GM19238 (cell line): Measurements from ENCODE around the gene IQUB.
"Not testable (repeated sequence)": the region's sequence is repeated elsewhere in the genome, so short reads cannot be mapped to it uniquely, and the experiment has no call there.

ENCODE experiments used
- DNase-seq: peaks from one replicate; pipeline ENCODE4 v3.0.0; 2011; ENCODE audit warnings: low spot score; ENCODE audit not compliant: insufficient read length

IQUB gene

DNA sequence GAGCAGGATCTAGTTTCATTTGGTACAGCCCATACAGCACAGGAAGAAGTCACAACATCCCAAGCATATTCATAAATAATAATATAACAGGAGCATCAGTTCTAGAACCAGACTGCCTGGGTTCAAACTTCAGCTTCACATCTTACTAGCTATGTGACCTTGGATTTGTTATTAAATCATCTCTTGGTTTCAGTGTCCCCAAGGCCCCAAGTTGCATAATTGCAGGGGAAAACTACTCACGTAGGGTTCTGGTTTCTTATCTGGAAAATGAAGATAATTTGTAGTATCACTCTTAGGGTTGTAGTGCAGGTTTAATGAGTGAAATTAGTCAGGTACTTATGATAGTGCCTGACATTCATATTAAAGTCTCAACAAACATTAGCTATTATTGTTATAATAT, 5.5 kb upstream of the IQUB start:
- no peak for DNase-seq

DNA sequence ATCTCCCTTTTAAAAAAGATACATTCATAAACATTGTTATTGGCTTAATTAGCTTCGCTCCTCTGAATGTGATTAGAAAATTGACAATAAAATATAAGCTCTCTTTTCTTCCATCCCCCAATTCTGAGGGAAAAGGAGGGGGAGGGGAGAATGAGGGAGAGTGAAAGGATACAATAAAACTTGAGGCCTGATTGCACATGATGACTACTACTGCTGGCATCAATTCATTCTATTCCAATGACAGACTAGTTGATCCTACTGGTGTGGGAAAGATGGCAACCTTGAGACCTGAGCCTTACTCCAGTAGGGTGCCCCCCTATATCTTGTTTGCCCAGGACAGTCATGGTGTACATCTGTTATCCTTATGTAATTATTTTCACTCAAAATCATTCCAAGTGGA, 4.5 kb upstream of the IQUB start:
- DNase-seq: no peak

DNA sequence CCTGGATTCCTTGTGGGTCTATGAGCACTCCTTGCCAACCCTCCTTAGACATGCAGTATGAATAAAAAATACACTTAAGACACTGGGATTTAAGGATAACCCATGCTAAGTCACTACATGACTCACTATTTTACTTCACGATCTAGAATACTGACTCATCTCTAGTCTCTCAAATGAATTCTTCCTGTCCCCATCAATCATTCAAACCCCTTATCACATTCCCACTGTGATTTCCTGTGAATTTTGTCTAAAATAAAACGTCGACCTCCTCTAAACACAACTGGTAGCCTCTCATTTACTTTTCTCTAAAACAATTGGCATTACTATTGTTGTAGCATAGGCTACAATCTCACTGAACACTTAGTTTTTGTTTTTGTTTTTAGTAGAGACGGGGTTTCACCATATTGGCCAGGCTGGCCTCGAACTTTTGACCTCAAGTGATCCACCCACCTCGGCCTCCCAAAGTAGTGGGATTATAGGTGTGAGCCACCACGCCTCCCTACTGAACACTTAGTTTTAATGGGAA, 3.9 kb upstream of the IQUB start:
- DNase-seq: no peak

DNA sequence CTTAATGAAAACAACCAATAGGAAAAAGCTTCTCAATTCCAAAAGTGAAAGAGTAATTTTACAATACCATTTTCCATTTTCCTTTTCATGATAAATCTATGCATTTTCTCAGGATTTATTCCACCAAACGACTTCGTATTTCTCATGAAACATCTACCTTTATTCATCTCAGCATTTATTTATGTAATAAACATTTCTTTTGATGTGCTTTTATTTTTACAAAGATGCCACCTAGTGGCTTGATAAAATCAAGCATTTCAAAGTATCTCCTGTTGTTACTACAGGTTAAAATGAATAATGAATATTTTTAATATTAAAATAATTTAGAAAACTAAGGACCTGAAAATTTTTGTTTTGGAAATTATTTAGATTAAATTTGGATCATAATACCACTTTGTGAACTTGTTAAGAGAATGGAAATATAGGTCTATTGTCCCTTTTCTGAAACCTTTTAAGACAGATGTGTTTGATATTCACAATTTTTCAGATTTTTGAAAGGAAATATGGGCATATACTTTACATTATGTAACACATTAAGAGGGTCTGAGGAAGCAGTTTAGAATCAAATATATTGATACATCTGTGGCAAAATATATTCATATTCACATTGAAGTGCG, 2.7 kb upstream of the IQUB start:
- no peak for DNase-seq

DNA sequence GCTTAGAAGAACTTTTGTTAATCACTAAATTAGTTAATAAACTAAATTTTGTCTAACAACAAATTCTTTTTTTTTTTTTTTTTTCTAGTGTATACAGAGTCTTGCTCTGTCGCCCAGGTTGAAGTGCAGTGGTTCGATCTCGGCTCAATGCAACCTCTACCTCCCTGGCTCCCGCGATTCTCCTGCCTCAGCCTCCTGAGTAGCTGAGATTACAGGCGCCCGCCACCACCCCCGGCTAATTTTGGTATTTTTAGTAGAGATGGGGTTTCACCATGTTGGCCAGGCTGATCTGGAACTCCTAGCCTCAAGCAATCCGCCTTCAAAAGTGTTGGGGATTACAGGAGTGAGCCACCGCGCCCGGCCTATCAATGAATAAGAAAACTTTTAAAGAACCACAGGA, 1.1 kb upstream of the IQUB start:
- DNase-seq: no peak

DNA sequence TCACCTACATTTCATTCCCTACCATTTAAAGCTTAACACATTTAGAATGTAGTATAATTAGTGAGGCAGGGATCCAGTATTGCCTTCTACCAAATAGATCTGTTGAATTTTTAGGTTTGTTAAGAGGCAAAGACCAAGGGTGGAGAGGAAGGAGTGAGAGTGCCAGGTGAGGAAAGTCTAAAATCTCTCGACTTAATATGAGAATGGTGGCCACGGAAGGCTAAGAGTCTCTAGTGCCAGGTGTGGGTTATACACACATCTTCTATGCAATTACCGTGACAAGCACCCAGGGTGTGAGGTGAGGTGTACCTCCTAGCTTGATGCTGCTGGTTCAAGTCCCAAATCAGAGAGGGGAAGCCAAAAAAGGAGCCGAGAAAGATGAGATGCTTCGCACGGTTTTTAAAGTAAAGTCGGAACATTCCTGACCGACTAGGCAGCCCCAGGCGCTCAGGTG, 439 bp downstream of the IQUB start:
- peak; percentile 7 for DNase-seq

DNA sequence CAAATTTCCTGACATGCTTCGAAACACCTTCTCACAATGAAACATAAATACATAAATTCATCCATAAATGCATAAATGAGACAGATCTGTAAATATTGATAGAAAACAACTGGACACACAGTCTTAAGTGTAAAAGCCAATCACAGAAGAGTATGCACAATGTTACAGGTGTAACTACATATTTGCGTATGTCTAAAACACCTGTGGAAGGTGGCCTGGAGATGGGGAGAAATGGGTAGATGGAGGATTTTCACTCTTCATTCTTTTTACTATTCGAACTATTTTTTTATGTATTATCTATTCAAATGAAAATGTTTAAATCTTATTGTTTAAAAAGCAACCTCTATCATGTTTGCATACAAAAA, 860 bp downstream of the IQUB start:
- no peak for DNase-seq

DNA sequence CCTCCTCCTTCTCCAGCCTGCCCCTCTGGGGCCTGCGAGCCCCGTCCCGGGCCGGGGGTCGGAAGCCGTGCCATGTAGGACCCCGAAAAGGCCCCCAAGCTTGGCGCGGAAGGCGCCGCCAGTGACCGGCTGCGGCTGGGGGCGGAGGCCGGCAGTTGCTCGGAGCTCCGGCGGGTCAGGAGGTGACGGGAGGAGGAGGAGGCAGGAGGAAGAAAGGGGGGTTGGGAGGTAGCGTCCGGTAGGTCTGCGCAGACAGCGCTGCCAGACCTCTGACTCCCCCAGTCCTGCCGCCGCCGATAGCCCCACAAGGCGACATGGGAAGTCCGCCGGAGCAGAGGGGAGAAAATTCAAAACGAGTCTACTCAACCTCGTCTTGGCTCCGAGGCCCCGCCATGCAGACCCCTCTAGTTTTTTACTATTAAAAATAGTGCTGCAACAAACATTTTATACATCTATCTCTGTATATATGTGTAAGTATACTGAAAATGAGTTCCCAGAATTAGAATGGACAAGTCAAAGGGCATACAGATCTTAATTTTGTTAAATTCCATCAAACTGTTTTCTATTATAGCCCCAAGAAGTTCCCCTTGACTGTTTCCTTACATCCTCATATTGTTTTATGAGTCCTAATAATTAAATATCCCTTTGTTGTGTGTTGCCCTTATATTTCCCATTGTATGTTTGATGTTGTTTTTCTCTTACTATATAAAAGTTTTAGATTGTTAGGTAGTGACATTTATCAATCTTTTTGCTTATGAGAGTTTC, 1.4 kb downstream of the IQUB start:
- not testable (repeated sequence) for DNase-seq

DNA sequence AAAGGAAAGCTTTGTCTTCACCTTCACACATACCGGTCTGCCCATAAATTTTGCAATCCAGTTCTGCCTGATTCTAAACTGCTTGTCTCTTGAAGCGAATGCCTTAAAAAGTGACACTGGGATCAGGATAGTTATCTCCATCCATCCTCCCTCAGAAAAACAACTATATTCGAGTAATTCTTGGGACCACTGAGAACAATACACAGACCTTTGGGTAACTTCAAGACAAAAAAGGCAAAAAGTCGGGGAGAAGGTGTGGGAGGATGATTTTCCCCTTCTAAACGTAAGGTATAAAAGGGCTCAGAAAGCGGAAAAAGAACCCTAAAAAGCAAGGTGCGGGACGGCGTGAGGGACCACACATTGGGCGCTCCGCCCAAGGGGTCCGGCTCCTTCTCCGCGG, 2.1 kb downstream of the IQUB start:
- DNase-seq: not testable (repeated sequence)

DNA sequence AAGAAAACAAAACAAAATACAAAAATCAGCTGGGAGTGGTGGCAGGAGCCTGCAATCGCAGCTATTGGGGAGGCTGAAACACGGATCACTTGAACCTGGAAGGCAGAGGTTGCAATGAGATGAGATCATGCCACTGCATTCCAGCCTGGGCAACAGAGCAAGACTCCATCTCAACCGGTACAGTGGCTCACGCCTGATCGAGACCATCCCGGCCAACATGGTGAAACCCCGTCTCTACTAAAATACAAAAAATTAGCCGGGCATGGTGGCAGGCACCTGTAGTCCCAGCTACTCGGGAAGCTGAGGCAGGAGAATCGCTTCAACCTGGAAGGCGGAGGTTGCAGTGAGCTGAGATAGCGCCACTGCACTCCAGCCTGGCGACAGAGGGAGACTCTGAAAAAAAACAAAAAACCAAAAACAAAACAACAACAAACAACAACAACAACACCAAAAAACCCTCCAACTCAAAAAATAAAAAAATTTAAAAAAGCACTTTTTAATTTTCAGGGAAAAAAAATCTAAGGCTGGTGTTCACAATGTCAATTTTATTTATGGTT, 4.3 kb downstream of the IQUB start:
- DNase-seq: not testable (repeated sequence)

DNA sequence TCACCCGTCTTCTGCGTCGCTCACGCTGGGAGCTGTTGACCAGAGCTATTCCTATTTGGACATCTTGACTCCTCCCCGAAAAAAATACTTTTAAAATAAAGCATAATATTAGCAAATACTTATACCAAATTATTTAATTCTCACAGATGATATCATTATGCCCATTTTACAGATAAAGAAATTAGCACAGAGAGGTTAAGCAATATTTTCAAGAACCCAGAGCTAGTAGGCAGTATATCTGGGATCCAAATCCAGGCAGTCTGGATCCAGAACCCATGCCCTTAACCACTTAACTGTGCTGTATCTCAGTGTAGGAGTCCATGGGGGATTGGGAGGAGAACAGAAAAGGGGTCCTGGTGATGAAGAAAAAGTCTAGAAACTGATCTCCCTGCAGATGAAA, 6.1 kb downstream of the IQUB start:
- no peak for DNase-seq

DNA sequence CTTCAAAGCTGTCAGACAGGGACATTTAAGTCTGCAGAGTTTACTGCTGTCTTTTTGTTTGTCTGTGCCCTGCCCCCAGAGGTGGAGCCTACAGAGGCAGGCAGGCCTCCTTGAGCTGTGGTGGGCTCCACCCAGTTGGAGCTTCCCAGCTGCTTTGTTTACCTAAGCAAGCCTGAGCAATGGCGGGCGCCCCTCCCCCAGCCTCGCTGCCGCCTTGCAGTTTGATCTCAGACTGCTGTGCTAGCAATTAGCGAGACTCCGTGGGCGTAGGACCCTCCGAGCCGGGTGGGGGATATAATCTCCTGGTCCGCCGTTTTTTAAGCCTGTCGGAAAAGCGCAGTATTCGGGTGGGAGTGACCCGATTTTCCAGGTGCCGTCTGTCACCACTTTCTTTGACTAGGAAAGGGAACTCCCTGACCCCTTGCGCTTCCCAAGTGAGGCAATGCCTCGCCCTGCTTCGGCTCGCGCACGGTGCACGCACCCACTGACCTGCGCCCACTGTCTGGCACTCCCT, 6.6 kb downstream of the IQUB start:
- DNase-seq: not testable (repeated sequence)

DNA sequence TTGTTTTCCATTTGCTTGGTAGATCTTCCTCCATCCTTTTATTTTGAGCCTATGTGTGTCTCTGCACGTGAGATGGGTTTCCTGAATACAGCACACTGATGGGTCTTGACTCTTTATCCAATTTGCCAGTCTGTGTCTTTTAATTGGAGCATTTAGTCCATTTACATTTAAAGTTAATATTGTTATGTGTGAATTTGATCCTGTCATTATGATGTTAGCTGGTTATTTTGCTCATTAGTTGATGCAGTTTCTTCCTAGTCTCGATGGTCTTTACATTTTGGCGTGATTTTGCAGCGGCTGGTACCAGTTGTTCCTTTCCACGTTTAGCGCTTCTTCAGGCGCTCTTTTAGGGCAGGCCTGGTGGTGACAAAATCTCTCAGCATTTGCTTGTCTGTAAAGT, 7.9 kb downstream of the IQUB start:
- DNase-seq: not testable (repeated sequence)

DNA sequence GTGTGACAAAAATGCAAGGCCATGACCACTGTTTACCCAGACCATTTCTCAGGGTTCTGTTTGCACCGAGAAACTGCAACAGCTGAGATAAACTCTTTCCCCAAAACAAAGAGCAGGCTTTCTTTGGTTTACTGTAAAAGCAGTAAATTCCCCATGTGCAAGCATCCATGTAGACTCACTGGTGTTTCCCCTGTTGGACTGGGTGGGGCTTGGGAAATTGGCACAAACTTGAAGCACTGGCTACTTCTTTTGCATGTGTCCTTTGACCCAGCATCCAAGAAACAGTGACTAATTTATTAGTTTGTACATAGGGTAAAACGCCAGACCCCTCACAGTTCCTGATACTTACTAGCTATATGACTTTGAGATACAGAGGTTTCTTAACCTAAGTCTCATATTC, 12.3 kb downstream of the IQUB start:
- DNase-seq: no peak

DNA sequence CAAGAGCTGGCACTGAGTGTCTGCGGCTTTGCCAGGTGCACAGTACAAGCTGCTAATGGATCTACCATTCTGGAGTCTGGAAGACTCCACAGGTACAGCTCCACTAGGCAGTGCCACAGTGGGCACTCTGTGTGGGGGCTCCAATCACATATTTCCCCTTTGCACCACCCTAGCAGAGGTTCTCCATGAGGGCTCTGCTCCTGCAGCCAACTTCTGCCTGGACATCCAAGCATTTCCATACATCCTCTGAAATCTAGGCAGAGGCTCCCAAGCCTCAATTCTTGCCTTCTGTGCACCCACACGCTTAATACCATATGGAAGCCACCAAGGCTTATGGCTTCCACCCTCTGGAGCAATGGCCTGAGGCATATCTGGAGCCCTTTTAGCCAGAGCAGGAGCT, 29.2 kb downstream of the IQUB start:
- no peak for DNase-seq

DNA sequence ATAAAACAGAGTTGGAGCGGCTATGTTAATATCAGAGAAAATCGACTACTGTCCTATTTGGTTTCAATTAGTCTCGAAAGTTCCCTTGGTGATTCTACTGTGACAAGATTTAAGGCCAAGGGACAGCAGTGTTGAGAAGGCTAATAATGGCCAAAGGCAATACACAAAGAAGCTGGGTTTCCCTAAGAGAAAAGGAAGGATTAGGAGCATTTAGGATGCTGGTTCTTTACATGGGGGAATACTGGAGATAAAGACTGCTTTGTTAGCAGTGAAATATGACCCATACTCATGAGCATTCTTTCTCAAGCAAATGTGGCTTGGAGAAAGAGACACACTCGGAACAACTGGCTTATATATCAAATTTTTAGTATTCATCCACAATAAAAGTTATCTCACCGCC, 32.2 kb downstream of the IQUB start:
- DNase-seq: no peak

DNA sequence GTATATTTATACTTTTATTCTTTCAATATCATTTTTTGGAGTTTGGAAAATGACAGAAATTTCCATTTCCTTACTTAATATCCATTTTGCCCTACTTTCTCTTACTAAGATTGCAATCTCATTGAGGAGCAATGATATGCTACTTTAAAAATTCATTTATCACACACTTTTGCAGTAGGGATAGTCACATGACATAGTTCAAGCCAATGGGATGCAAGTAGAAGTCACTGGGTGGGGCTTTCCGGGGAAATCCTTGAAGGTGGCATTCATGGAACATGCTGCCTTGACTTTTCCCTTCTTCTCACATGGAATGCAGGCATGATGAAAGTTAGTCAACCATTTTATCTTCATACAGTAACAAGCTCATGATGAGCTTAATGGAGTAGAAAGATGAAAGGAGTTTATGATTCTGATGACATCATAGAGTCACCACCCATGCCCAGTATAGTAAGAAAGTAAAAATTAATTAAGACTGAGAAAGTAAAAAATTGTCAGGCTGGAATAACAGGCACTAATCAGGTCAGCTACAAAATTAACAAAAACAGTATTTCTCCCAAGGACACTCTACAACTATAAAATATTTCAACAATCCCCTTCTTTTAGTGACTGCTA, 33.4 kb downstream of the IQUB start:
- no peak for DNase-seq

DNA sequence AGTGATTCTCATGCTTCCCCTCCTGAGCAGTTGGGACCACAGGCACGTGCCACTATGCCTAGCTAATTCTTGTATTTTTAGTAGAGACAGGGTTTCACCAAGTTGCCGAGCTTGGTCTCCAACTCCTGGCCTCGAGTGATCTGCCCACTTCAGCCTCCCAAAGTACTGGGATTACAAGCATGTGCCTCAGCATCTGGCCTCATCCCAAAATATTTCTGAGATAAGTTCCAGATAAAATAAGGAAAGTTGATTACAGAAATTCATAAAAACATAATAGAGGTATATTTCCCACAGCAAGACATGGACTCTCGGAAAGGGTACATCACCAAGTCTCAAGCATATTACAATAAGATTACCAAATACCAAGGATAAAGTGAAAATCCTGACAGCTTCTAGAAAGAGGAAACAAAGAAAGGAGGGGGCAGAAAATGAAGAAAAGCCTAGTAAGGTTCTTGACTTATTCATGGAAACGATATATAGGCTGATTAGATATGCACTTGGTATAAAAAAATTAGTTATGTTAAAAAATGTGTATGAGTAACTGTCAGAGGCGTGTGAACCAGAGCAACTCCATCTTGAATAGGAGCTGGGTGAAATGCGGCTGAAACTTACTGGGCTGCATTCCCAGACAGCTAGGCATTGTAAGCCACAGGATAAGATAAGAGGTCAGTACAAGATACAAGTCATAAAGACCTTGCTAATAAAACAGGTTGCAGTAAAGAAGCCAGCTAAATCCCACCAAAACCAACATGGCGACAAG, 35.0 kb downstream of the IQUB start:
- no peak for DNase-seq

DNA sequence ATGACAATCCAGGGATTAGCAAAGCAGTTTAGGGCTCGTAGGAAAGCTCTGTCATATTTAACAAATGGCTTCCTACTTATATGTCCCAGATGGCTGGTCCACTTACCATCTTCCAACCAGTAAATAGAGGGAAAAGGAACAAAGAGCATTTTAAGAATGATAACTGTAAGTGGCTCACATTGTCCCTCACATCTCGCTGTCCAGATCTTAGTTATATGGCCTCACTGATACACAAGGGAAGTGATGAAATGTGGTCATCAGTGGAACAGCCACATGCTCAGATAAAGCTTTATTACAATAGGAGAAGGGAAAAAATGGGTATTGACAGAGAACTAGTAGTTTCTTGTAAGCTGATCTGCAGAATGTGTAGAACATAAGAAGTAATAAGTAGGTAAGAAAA, 35.8 kb downstream of the IQUB start:
- DNase-seq: no peak

DNA sequence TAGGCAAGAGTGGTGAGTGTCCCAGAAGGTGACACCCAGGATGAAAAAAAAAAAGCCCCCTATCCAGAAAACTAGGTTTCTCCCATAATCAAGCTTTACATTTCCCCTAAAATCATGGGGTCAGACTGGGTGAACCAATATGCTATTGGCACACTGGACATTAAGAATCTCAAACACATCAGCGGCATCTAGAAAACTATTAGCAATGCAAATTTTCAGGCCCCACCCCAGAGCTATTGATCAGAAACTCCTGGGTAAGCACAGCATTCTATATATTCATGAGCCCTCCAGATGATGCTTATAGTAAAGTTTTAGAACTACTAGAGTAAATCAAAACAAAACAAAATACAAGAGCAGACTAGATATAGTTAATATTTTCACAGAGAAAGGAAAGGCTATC, 36.4 kb downstream of the IQUB start:
- DNase-seq: no peak

DNA sequence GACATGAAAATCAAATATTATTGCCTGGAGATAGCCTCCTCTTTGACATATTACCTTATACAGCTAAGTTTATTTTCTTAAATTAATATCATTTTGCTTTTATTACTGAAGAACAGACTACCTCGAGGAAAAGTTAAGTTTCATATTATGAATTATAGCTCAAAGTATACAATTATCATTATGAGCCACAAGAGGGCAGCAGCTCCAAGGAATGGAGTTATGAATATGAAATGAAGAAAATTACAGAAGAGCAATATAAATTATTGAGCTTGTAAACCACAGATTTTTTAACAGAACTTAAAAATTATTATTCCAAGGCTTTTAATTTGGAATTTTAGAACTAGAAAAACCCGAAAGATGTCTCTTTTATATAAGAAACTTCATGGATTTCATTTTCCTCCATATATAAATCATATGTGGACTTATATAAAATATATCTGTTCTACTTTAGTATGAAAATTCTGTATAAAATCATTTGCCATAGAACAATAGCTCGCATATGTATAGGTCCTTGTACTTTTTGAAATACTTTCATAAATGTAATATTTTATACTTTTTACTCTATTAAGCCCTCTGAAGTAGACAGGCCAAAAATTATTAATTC, 40.1 kb downstream of the IQUB start:
- no peak for DNase-seq
